ENCODE results near the gene FAM83C. TPM values are rescaled to one million over a fixed set of nuclear protein-coding genes. Genes with fewer than 3 reads are reported as not detected.

The FAM83C gene
- polyA plus RNA-seq, 1 of the 3 experiments (the other 2 are of a cell fraction) = not detected

DNA sequence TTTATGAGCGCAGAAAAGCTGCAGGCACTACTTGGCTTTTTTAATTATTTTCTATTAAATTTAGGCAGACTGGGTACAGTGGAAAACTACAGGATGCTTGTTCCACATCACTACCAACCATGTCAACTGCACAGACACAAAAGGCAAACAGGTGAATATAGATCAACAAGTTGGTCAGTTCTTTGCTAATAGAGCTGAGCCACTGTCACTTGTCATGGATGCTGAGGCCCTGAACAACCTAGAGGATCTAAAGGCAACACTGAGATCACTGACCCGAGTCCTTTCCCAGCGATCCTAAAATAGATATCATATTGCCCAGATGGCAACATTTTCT, 34.5 kb upstream of the FAM83C start:
- Histone ChIP-seq H4K20me1 (ENCODE audit: insufficient read depth) (no peaks in the 10 kb centered on the region), H3K36me3 (replicated peaks in 1 of 2; ENCODE audit: control insufficient read depth in 1 of 2, insufficient read depth in 2 of 2, low read length in 1 of 2) (peaks cover 0 to 7% of the 10 kb centered on the region in 2 experiments), H3K9ac (no peak overlapping the region), H3K9me3 (no peaks in the 10 kb centered on the region), H3K27ac (ENCODE audit: low read depth in 2 of 2, low read length in 1 of 2) (peak overlapping the region; percentile 9 to 62; a peak in 2 of 4 replicates), H3K79me2 (ENCODE audit: insufficient read depth) (no peaks in the 10 kb centered on the region), H3K27me3 (ENCODE audit: insufficient read depth) (no peaks in the 10 kb centered on the region), H3K4me2 (0 out of 2 replicates have a peak overlapping the region, but pooled peaks have one; percentile 35), H3K4me3 (ENCODE audit: low read depth in 2 of 2, low read length in 1 of 2) (no peak overlapping the region), H2AFZ (ENCODE audit: low read depth) (no peak overlapping the region), H3K4me1 (ENCODE audit: control insufficient read depth in 1 of 2, insufficient read depth in 2 of 2, low read depth in 1 of 2, low read length in 1 of 2) (peaks cover 16 to 17% of the 10 kb centered on the region in 2 experiments; a peak in 3 of 4 replicates), H3K9me2 (no peaks in the 10 kb centered on the region), H3F3A (replicated peaks; ENCODE audit: insufficient read depth) (peaks cover 3% of the 10 kb centered on the region)
- DNase-seq = no peak
- CTCF ChIA-PET = interaction anchor here (1.3 kb wide), 1 partner anchor 18 kb away, joined by 3 read pairs; no protein-coding TSS in a partner anchor
- 95% methylated on average over 3 of the region's 3 CpGs for WGBS (ENCODE audit: low lambda C conversion rate)
- TF ChIP-seq, protein P1, sequence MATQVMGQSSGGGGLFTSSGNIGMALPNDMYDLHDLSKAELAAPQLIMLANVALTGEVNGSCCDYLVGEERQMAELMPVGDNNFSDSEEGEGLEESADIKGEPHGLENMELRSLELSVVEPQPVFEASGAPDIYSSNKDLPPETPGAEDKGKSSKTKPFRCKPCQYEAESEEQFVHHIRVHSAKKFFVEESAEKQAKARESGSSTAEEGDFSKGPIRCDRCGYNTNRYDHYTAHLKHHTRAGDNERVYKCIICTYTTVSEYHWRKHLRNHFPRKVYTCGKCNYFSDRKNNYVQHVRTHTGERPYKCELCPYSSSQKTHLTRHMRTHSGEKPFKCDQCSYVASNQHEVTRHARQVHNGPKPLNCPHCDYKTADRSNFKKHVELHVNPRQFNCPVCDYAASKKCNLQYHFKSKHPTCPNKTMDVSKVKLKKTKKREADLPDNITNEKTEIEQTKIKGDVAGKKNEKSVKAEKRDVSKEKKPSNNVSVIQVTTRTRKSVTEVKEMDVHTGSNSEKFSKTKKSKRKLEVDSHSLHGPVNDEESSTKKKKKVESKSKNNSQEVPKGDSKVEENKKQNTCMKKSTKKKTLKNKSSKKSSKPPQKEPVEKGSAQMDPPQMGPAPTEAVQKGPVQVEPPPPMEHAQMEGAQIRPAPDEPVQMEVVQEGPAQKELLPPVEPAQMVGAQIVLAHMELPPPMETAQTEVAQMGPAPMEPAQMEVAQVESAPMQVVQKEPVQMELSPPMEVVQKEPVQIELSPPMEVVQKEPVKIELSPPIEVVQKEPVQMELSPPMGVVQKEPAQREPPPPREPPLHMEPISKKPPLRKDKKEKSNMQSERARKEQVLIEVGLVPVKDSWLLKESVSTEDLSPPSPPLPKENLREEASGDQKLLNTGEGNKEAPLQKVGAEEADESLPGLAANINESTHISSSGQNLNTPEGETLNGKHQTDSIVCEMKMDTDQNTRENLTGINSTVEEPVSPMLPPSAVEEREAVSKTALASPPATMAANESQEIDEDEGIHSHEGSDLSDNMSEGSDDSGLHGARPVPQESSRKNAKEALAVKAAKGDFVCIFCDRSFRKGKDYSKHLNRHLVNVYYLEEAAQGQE (IDR thresholded peaks at IDR 0.05; ENCODE audit: low read depth, low read length) = no peak
- TF ChIP-seq SIN3A (IDR thresholded peaks at IDR 0.05; ENCODE audit: borderline replicate concordance, low read depth, low read length) (no peak), POLR2AphosphoS5 (IDR thresholded peaks at IDR 0.05; ENCODE audit: low read depth, low read length) (no peak), FOSL2 (IDR thresholded peaks at IDR 0.05; ENCODE audit: borderline replicate concordance, low read depth) (no peak), GABPA (IDR thresholded peaks at IDR 0.05; ENCODE audit: low read depth) (no peak), GATA2 (CRISPR knock-in tag; IDR thresholded peaks at IDR 0.05) (no peak), EZH2phosphoT487 (IDR thresholded peaks at IDR 0.05; ENCODE audit: borderline replicate concordance, low read depth) (no peak), FOXM1 (IDR thresholded peaks at IDR 0.05; ENCODE audit: low read depth) (no peak), TEAD4 (IDR thresholded peaks at IDR 0.05; ENCODE audit: borderline replicate concordance, insufficient read depth) (no peak), IRF3 (IDR thresholded peaks at IDR 0.05; ENCODE audit: low read depth, low read length) (no peak), MAX (IDR thresholded peaks at IDR 0.05; ENCODE audit: low read depth) (no peak), JUND (IDR thresholded peaks at IDR 0.05) (no peak), YY1 (IDR thresholded peaks at IDR 0.05; ENCODE audit: low read depth) (no peak), NFIC (IDR thresholded peaks at IDR 0.05; ENCODE audit: borderline replicate concordance) (no peak), TAF1 (IDR thresholded peaks at IDR 0.05; ENCODE audit: borderline replicate concordance, low read depth, low read length) (no peak), EP300 (IDR thresholded peaks at IDR 0.05; ENCODE audit: borderline replicate concordance in 1 of 2, low read depth in 1 of 2, low read length in 1 of 2) (no peak)
- POLR2A ChIA-PET = no interaction called here

All from SK-N-SH (cell line).